Hepatocyte (in vitro differentiated cells): ENCODE data around the gene OSTM1.

Experiments
- CTCF ChIP-seq: fragments of 200-600 bp; sonication (generic); IDR thresholded peaks from 2 replicates; pipeline ENCODE4 v1.5.1; 2016; ENCODE audit warnings: antibody characterized with exemption, mild to moderate bottlenecking; ENCODE audit not compliant: poor library complexity
- EZH2 ChIP-seq: fragments of 200-600 bp; sonication (generic); IDR thresholded peaks from 2 replicates; pipeline ENCODE4 v1.6.1; 2016; ENCODE audit warnings: antibody characterized with exemption, mild to moderate bottlenecking, borderline replicate concordance
- EZH2phosphoT487 ChIP-seq: fragments of 200-600 bp; sonication (generic); IDR thresholded peaks from one replicate; pipeline ENCODE4 v1.6.1; 2018; ENCODE audit warnings: antibody characterized with exemption, mild to moderate bottlenecking, low read depth, moderate library complexity; ENCODE audit not compliant: unreplicated experiment, severe bottlenecking

- TF ChIP-seq EZH2phosphoT487 (no peak), CTCF (no peak), EZH2 (no peak)
These were observed 21.8 kb downstream of the OSTM1 start for GRCh38 chr6:108052706-108053105.
